Left ventricle myocardium inferior (tissue), 1 donor: Measurements from ENCODE around the gene GEMIN8. TPM values are rescaled to one million over a fixed set of nuclear protein-coding genes. Genes with fewer than 3 reads are reported as not detected.
A peak's percentile ranks its signal among the peaks of the same experiment; 100 is the strongest.

Experiments
- DNase-seq: peaks from one replicate; pipeline ENCODE4 v3.0.0-alpha.2; 2020
- H3K27ac ChIP-seq: fragments of 200-600 bp; replicated peaks from 2 replicates; pipeline ENCODE4 v1.8.0; 2021
- H3K27me3 ChIP-seq: fragments of 200-600 bp; 2 replicates; pipeline ENCODE4 v1.8.0; 2021; ENCODE audit warnings: low read depth
- H3K36me3 ChIP-seq: fragments of 200-600 bp; 2 replicates; pipeline ENCODE4 v1.8.0; 2021
- H3K4me1 ChIP-seq: fragments of 200-600 bp; 2 replicates; pipeline ENCODE4 v1.8.0; 2021
- H3K4me3 ChIP-seq: fragments of 200-600 bp; 2 replicates; pipeline ENCODE4 v1.8.0; 2021; ENCODE audit warnings: mild to moderate bottlenecking, moderate library complexity
- H3K9me3 ChIP-seq: fragments of 200-600 bp; replicated peaks from 2 replicates; pipeline ENCODE4 v1.8.0; 2021
- intact Hi-C: fragments of 100-400 bp; cut with micrococcal nuclease; formaldehyde crosslinking; loops from one replicate; pipeline ENCODE4 v1.11.0; 2022
- total RNA-seq: library from RNA; stranded (reverse); fragmentation: NEBNext Ultra II Directional; extraction: Animal tissue kit (Norgen Biotek cat#: 25700); gene quantifications from one replicate; pipeline ENCODE4 v1.2.1, GENCODE V29; 2021
- TF ChIP-seq, protein P1 (sequence below): fragments of 200-600 bp; IDR thresholded peaks from 2 replicates; pipeline ENCODE4 v1.8.0; 2021; ENCODE audit warnings: antibody characterized with exemption, mild to moderate bottlenecking, borderline replicate concordance
- donor health status: DM: no; HTN: yes; CAD: no; lungs with severe emphysema.

The GEMIN8 gene
- total RNA-seq, 1 donor from 2014 or later = 12.6 TPM

DNA sequence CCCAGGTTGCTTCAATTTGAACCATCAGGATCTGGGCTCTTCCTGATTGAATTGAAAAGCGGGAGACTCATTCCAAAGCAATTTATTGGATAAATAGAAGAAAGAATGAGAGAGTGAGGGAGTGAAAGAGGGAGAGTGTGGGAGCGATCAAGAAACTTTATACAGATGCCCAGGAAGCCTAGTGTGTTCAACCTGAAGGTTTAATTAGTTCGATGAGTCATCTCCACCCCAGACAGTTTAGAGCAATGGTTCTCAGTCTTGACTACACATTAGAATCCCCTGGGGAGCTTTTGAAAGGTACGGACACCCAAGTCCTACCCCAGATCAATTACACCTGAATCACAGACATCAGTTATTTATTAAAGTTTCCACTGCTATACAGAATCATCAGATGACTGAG is 61.5 kb downstream of the GEMIN8 start:
- no peak overlapping the region for H3K4me3 ChIP-seq

DNA sequence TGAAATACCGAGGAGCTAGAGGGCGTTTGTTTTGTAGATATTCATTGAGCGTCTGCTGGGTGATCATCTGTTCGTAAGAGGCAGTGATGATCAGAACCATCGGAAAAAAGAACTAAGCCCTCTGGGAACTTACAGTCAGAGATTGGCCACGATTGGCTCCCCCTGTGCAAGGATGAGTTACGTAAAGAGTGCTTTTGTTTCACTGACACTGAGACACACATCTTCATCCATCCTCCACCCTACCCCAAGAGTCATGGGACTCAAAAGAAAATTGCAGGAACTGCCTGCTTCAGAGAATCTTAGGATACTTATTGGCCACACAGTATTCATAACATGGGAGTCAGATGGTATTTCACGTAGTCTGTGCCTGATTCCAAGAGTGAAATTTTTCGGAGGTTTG is 62.1 kb downstream of the GEMIN8 start:
- Histone ChIP-seq H3K27ac (no peak overlapping the region), H3K36me3 (no peaks in the 10 kb centered on the region), H3K9me3 (no peaks in the 10 kb centered on the region), H3K27me3 (no peaks in the 10 kb centered on the region), H3K4me1 (no peaks in the 10 kb centered on the region), H3K4me3 (no peak overlapping the region)
- intact Hi-C loops = no loop called here
- DNase-seq = no peak
- TF ChIP-seq, protein P1, sequence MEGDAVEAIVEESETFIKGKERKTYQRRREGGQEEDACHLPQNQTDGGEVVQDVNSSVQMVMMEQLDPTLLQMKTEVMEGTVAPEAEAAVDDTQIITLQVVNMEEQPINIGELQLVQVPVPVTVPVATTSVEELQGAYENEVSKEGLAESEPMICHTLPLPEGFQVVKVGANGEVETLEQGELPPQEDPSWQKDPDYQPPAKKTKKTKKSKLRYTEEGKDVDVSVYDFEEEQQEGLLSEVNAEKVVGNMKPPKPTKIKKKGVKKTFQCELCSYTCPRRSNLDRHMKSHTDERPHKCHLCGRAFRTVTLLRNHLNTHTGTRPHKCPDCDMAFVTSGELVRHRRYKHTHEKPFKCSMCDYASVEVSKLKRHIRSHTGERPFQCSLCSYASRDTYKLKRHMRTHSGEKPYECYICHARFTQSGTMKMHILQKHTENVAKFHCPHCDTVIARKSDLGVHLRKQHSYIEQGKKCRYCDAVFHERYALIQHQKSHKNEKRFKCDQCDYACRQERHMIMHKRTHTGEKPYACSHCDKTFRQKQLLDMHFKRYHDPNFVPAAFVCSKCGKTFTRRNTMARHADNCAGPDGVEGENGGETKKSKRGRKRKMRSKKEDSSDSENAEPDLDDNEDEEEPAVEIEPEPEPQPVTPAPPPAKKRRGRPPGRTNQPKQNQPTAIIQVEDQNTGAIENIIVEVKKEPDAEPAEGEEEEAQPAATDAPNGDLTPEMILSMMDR = no peak

More for the DNA sequence above, 61.5 kb downstream of the GEMIN8 start:
- TF ChIP-seq, protein P1 = no peak
- H3K4me1 ChIP-seq = no peaks in the 10 kb centered on the region
- H3K27ac ChIP-seq = no peak overlapping the region
- H3K9me3 ChIP-seq = no peaks in the 10 kb centered on the region
- intact Hi-C loops = no loop called here
- no peaks in the 10 kb centered on the region for H3K27me3 ChIP-seq
- no peak for DNase-seq
- no peaks in the 10 kb centered on the region for H3K36me3 ChIP-seq

DNA sequence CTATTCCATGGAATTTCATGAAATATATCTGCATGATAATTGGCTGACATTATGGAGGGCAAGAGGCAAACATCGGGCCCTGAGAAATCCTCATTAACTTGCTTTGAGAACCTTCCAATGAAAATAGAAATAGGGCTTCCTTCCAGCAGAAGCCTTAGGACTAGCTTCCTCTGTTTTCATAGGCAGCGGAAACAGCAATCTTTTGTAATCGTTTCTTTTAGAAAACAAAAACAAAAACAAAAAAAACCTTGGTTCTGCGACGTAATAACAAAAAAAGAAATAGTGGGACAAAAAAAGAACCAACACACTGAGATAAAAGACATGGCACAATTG is 62.9 kb downstream of the GEMIN8 start:
- no peak overlapping the region for H3K4me3 ChIP-seq
- TF ChIP-seq, protein P1 = no peak
- H3K4me1 ChIP-seq = no peaks in the 10 kb centered on the region
- H3K27me3 ChIP-seq = no peaks in the 10 kb centered on the region
- H3K9me3 ChIP-seq = no peaks in the 10 kb centered on the region
- intact Hi-C loops = no loop called here
- H3K36me3 ChIP-seq = no peaks in the 10 kb centered on the region
- H3K27ac ChIP-seq = peak overlapping the region; percentile 29
- no peak for DNase-seq

DNA sequence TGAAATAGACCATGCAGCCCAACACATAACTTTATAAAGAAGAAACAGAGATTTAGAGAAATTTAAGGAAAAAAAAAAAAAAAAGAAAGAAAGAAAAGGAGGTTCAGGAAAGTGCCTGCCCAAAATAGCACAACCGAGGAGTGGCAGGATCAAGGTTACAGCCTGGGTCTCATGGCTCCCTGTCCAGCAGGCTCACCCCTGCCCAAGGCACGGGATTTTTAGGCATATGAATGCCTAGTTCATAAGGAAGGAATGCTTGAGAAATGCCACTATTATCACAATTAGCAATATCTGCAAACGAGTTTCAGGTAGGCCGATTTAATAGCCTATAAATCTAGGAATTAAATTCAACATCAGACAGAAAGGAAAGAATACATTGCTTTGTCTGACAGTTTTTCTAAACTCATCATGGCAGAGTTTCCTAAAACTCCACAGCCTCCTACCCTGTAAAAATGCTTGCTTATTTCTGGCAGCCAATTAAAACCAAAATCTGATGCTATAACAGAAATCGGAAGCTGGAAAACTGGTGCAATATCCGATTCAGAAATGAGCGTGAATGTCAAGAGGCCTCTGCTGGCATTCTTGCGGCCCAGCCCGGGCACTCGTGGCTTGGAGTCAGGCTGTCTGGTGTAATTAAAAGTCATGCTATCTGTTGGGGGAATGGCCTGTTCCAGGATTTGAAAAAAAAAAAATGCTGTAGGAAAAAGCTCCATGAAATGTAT is 63.5 kb downstream of the GEMIN8 start:
- H3K27ac ChIP-seq = peak overlapping the region; percentile 29
- intact Hi-C loops = no loop called here
- TF ChIP-seq, protein P1 = no peak
- H3K36me3 ChIP-seq = no peaks in the 10 kb centered on the region
- H3K9me3 ChIP-seq = no peaks in the 10 kb centered on the region
- H3K4me3 ChIP-seq = no peak overlapping the region
- H3K4me1 ChIP-seq = no peaks in the 10 kb centered on the region
- no peak for DNase-seq
- no peaks in the 10 kb centered on the region for H3K27me3 ChIP-seq

DNA sequence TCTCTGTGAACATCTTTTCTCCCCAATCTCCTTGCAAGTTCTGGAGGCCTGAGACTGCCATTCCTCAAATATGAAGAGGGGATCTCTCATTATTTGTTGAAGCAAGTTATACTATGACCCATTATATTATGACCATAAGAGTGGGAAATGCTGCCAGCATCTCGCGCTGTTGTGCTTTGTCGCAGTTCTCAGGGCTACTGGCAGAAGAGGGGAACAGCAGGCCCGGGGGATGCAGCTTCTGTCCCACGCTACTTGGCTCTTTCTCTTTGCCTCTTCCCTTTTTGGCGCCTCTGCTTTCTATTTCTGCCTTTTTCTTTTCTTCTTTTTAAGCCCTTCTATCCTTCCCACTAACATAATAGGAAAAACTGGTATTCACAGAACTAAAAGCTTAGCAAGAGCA is 64.2 kb downstream of the GEMIN8 start:
- Histone ChIP-seq H3K9me3 (no peaks in the 10 kb centered on the region), H3K27ac (no peak overlapping the region), H3K4me3 (no peak overlapping the region), H3K4me1 (no peaks in the 10 kb centered on the region), H3K36me3 (no peaks in the 10 kb centered on the region), H3K27me3 (no peaks in the 10 kb centered on the region)
- TF ChIP-seq, protein P1 = no peak
- DNase-seq = no peak
- intact Hi-C loops = no loop called here

DNA sequence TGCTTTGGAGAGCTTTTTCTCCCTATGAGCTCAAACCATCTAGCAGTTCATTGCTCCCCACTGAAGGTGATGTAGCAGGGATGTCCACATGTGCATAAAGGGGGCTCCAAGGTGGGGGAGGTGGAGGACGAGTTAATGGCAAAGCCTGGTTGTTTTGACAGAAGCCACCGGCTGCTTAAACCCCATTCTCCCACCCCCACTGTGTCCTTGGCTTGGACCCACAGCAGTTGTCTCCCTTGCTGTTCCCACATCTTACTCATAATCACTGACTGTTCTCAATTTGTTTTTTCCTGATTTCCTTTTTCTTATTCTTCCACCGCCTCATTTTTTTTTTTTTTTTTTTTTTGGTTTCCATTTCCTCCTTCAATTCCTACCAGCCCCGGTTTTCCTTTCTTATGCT is 72.7 kb downstream of the GEMIN8 start:
- Histone ChIP-seq H3K4me3 (no peak overlapping the region), H3K27ac (no peak overlapping the region), H3K4me1 (no peaks in the 10 kb centered on the region), H3K9me3 (no peaks in the 10 kb centered on the region), H3K27me3 (no peaks in the 10 kb centered on the region), H3K36me3 (no peaks in the 10 kb centered on the region)
- intact Hi-C loops = no loop called here
- DNase-seq = no peak
- TF ChIP-seq, protein P1 = no peak
